Neural progenitor cell (in vitro differentiated cells): ENCODE results near the gene ZNF784. TPM values are rescaled to one million over a fixed set of nuclear protein-coding genes. Genes with fewer than 3 reads are reported as not detected.

Experiments used
- DNase-seq: peaks from one replicate; pipeline ENCODE4 v3.0.0-alpha.2; 2016; ENCODE audit warnings: low spot score
- H2AFZ ChIP-seq: fragments of 200-600 bp; sonication (generic); replicated peaks from 2 replicates; pipeline ENCODE4 v1.6.1; 2016; ENCODE audit warnings: antibody characterized with exemption
- H3F3A ChIP-seq: fragments of 200-600 bp; sonication (generic); 2 replicates; pipeline ENCODE4 v1.6.1; 2016; ENCODE audit warnings: antibody characterized with exemption, low read depth
- H3K27ac ChIP-seq: fragments of 200-600 bp; sonication (generic); 2 replicates; pipeline ENCODE4 v1.5.1; 2016; ENCODE audit warnings: mild to moderate bottlenecking
- H3K27me3 ChIP-seq: fragments of 200-600 bp; sonication (generic); 2 replicates; pipeline ENCODE4 v1.6.1; 2016; ENCODE audit warnings: mild to moderate bottlenecking, moderate library complexity
- H3K36me3 ChIP-seq: fragments of 200-600 bp; sonication (generic); 2 replicates; pipeline ENCODE4 v1.5.1; 2016
- H3K4me1 ChIP-seq: fragments of 200-600 bp; sonication (generic); 2 replicates; pipeline ENCODE4 v1.6.1; 2016; ENCODE audit warnings: mixed run types
- H3K4me2 ChIP-seq: fragments of 200-600 bp; sonication (generic); 2 replicates; pipeline ENCODE4 v1.6.1; 2016
- H3K4me3 ChIP-seq: fragments of 200-600 bp; sonication (generic); 2 replicates; pipeline ENCODE4 v1.5.1; 2016
- H3K79me2 ChIP-seq: fragments of 200-600 bp; sonication (generic); 2 replicates; pipeline ENCODE4 v1.6.1; 2016; ENCODE audit warnings: low read depth
- H3K9ac ChIP-seq: fragments of 200-600 bp; sonication (generic); 2 replicates; pipeline ENCODE4 v1.6.1; 2016
- H3K9me3 ChIP-seq: fragments of 200-600 bp; sonication (generic); 2 replicates; pipeline ENCODE4 v1.5.1; 2016; ENCODE audit warnings: low read depth
- H4K20me1 ChIP-seq: fragments of 200-600 bp; sonication (generic); 2 replicates; pipeline ENCODE4 v1.6.1; 2016; ENCODE audit warnings: low read depth
- H3K27ac Mint-ChIP-seq: 3 replicates; pipeline ENCODE4 v1.8.0; 2021; ENCODE audit warnings: mixed read lengths
- H3K27me3 Mint-ChIP-seq: 2 replicates; pipeline ENCODE4 v1.8.0; 2022; ENCODE audit warnings: low read depth, mild to moderate bottlenecking, inconsistent platforms, moderate library complexity, mixed read lengths; ENCODE audit not compliant: insufficient read depth
- H3K36me3 Mint-ChIP-seq: 3 replicates; pipeline ENCODE4 v1.8.0; 2021; ENCODE audit warnings: mixed read lengths
- H3K4me1 Mint-ChIP-seq: 3 replicates; pipeline ENCODE4 v1.8.0; 2021; ENCODE audit warnings: mixed read lengths
- H3K4me3 Mint-ChIP-seq: 3 replicates; pipeline ENCODE4 v1.8.0; 2021; ENCODE audit warnings: mild to moderate bottlenecking, moderate library complexity, mixed read lengths
- H3K9me3 Mint-ChIP-seq: 3 replicates; pipeline ENCODE4 v1.8.0; 2020; ENCODE audit warnings: mixed read lengths
- EZH2 ChIP-seq: fragments of 200-600 bp; sonication (generic); IDR thresholded peaks from 2 replicates; pipeline ENCODE4 v1.6.1; 2017; ENCODE audit warnings: antibody characterized with exemption, mild to moderate bottlenecking, moderate library complexity
- EZH2phosphoT487 ChIP-seq: fragments of 200-600 bp; sonication (generic); IDR thresholded peaks from 2 replicates; pipeline ENCODE4 v1.6.1; 2017; ENCODE audit warnings: antibody characterized with exemption
- total RNA-seq: library from RNA; depleted of rRNA; stranded (reverse); fragments of >200 nt; gene quantifications from 2 replicates; pipeline ENCODE4 v1.2.3, GENCODE V29; 2015; ENCODE audit warnings: low replicate concordance
- TF ChIP-seq, protein P1 (sequence below): fragments of 200-600 bp; sonication (generic); IDR thresholded peaks from 2 replicates; pipeline ENCODE4 v1.5.1; 2017; ENCODE audit warnings: antibody characterized with exemption, mild to moderate bottlenecking

Gene ZNF784
- total RNA-seq, 1 donor from 2014 or later = 3.9 TPM

GRCh38 chr19:55611300-55611982, 12.9 kb downstream of the ZNF784 start:
- Histone ChIP-seq H3F3A (peaks cover 3% of the 10 kb centered on the region), H3K4me2 (no peak overlapping the region), H3K27me3 (no peaks in the 10 kb centered on the region), H3K36me3 (no peaks in the 10 kb centered on the region), H2AFZ (no peak overlapping the region), H3K4me1 (peaks cover 6% of the 10 kb centered on the region), H3K4me3 (no peak overlapping the region), H4K20me1 (peaks cover 63% of the 10 kb centered on the region), H3K79me2 (peaks cover 44% of the 10 kb centered on the region), H3K9me3 (no peaks in the 10 kb centered on the region), H3K9ac (no peak overlapping the region), H3K27ac (no peak overlapping the region)
- peaks cover 24% of the 10 kb centered on the region for H3K4me1 Mint-ChIP-seq
- TF ChIP-seq EZH2 (no peak), EZH2phosphoT487 (no peak)
- TF ChIP-seq, protein P1, sequence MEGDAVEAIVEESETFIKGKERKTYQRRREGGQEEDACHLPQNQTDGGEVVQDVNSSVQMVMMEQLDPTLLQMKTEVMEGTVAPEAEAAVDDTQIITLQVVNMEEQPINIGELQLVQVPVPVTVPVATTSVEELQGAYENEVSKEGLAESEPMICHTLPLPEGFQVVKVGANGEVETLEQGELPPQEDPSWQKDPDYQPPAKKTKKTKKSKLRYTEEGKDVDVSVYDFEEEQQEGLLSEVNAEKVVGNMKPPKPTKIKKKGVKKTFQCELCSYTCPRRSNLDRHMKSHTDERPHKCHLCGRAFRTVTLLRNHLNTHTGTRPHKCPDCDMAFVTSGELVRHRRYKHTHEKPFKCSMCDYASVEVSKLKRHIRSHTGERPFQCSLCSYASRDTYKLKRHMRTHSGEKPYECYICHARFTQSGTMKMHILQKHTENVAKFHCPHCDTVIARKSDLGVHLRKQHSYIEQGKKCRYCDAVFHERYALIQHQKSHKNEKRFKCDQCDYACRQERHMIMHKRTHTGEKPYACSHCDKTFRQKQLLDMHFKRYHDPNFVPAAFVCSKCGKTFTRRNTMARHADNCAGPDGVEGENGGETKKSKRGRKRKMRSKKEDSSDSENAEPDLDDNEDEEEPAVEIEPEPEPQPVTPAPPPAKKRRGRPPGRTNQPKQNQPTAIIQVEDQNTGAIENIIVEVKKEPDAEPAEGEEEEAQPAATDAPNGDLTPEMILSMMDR = no peak
- no peaks in the 10 kb centered on the region for H3K9me3 Mint-ChIP-seq
- peak overlapping the region; percentile 27 for H3K4me3 Mint-ChIP-seq
- no peak for DNase-seq
- peaks cover 2% of the 10 kb centered on the region for H3K27me3 Mint-ChIP-seq
- H3K27ac Mint-ChIP-seq = peak overlapping the region; percentile 61
- peaks cover 20% of the 10 kb centered on the region for H3K36me3 Mint-ChIP-seq

- H3K4me3 ChIP-seq = no peak overlapping the region
- no peak overlapping the region for H2AFZ ChIP-seq
- H3K9ac ChIP-seq = no peak overlapping the region
- no peaks in the 10 kb centered on the region for H3K9me3 ChIP-seq
- no peak for DNase-seq
- no peaks in the 10 kb centered on the region for H3K27me3 ChIP-seq
- H3K79me2 ChIP-seq = peaks cover 45% of the 10 kb centered on the region
- H4K20me1 ChIP-seq = peaks cover 64% of the 10 kb centered on the region
- Mint-ChIP-seq H3K9me3 (no peaks in the 10 kb centered on the region), H3K27me3 (peaks cover 2% of the 10 kb centered on the region), H3K4me1 (peaks cover 36% of the 10 kb centered on the region), H3K36me3 (peaks cover 20% of the 10 kb centered on the region), H3K4me3 (no peak overlapping the region), H3K27ac (no peak overlapping the region)
- no peak overlapping the region for H3K4me2 ChIP-seq
- H3K27ac ChIP-seq = no peak overlapping the region
- H3K36me3 ChIP-seq = no peaks in the 10 kb centered on the region
- H3F3A ChIP-seq = peaks cover 23% of the 10 kb centered on the region
- peaks cover 7% of the 10 kb centered on the region for H3K4me1 ChIP-seq
- TF ChIP-seq, protein P1 = no peak
- TF ChIP-seq EZH2phosphoT487 (no peak), EZH2 (no peak)
These were observed 15.0 kb downstream of the ZNF784 start for GRCh38 chr19:55609326-55609725.

DNA sequence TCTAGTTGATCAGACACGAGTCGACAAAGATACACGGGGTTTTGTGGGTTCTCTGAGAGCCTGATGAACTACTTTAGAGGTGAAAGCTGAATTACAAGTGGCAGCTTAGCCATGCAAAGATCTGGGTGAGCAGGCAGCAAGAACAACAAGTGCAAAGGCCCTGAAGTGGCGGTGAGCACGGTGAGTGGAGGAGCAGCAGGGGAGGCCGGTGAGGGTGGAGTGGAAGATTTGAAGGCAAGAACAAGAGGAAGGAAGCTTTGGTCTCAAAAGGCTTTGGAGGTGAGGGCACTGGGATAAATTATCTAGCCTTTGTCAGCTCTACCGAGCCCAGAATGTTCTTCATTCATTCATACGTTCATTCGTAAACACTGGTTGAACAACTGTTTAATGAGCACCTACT, 17.5 kb downstream of the ZNF784 start:
- Histone ChIP-seq H3K4me1 (peaks cover 7% of the 10 kb centered on the region), H3K9me3 (no peaks in the 10 kb centered on the region), H2AFZ (no peak overlapping the region), H3K36me3 (no peaks in the 10 kb centered on the region), H3K4me3 (peak overlapping the region; percentile 85), H3K4me2 (peak overlapping the region; percentile 85), H3K79me2 (peaks cover 45% of the 10 kb centered on the region), H4K20me1 (peaks cover 51% of the 10 kb centered on the region), H3K27me3 (no peaks in the 10 kb centered on the region), H3K9ac (peak overlapping the region; percentile 15), H3K27ac (no peak overlapping the region), H3F3A (peaks cover 35% of the 10 kb centered on the region)
- Mint-ChIP-seq H3K9me3 (peaks cover 5% of the 10 kb centered on the region), H3K36me3 (peaks cover 15% of the 10 kb centered on the region), H3K27ac (no peak overlapping the region), H3K4me3 (peak overlapping the region; percentile 94), H3K27me3 (no peaks in the 10 kb centered on the region), H3K4me1 (peaks cover 38% of the 10 kb centered on the region)
- TF ChIP-seq EZH2 (no peak), EZH2phosphoT487 (no peak)
- TF ChIP-seq, protein P1 = no peak
- no peak for DNase-seq
